NCI-H2196 treated with DMSO at 0.1 percent for 48 hours (cell line): Measurements from ENCODE around the gene WDR77.

Source experiments
- DNase-seq: peaks from one replicate; lab custom pipeline; 2025; ENCODE audit not compliant: unreplicated experiment; lab: John Stamatoyannopoulos, UW

WDR77 gene

GRCh38 chr1:111441573-111442192 lies 7.4 kb downstream of the WDR77 start:
- DNase-seq = peak; percentile 38

GRCh38 chr1:111439461-111440351 lies 9.3 kb downstream of the WDR77 start:
- no peak for DNase-seq

- DNase-seq = no peak
These were observed 12.3 kb downstream of the WDR77 start for GRCh38 chr1:111436726-111437125.

GRCh38 chr1:111424281-111424680 lies 24.8 kb downstream of the WDR77 start:
- DNase-seq = no peak

- peak; percentile 24 for DNase-seq
These were observed 26.3 kb downstream of the WDR77 start for GRCh38 chr1:111422546-111423391.

- DNase-seq = no peak
These were observed 28.7 kb downstream of the WDR77 start for GRCh38 chr1:111420377-111420776.

GRCh38 chr1:111419037-111419436 lies 30.0 kb downstream of the WDR77 start:
- DNase-seq = no peak

- no peak for DNase-seq
These were observed 31.3 kb downstream of the WDR77 start for GRCh38 chr1:111417755-111418154.

GRCh38 chr1:111415461-111415860 lies 33.6 kb downstream of the WDR77 start:
- no peak for DNase-seq

GRCh38 chr1:111414756-111415155 lies 34.3 kb downstream of the WDR77 start:
- no peak for DNase-seq

- DNase-seq = no peak
These were observed 36.2 kb downstream of the WDR77 start for GRCh38 chr1:111412839-111413238.

GRCh38 chr1:111407301-111407700 lies 41.8 kb downstream of the WDR77 start:
- no peak for DNase-seq

GRCh38 chr1:111406321-111406768 lies 42.7 kb downstream of the WDR77 start:
- DNase-seq = peak; percentile 96

- DNase-seq = no peak
These were observed 44.5 kb downstream of the WDR77 start for GRCh38 chr1:111404588-111404987.

- DNase-seq = no peak
These were observed 47.0 kb downstream of the WDR77 start for GRCh38 chr1:111402083-111402482.

GRCh38 chr1:111399792-111400610 lies 49.1 kb downstream of the WDR77 start:
- DNase-seq = peak; percentile 21

GRCh38 chr1:111392460-111392945 lies 56.6 kb downstream of the WDR77 start:
- DNase-seq = no peak

GRCh38 chr1:111392042-111392441 lies 57.0 kb downstream of the WDR77 start:
- DNase-seq = no peak
